Natural killer cell (primary cell): ENCODE data around the gene LYG2. TPM values are rescaled to one million over a fixed set of nuclear protein-coding genes. Genes with fewer than 3 reads are reported as not detected.
"Not testable (repeated sequence)": the region's sequence is repeated elsewhere in the genome, so short reads cannot be mapped to it uniquely, and the experiment has no call there.

Source experiments
- ATAC-seq, 3 donors: fragments of 150-1000 bp in 2 of 3; fragments of 200-7000 bp in 1 of 3; cut with Tn5 transposase; 1 replicate in 1 of 3; 2 replicates in 2 of 3; pipeline ENCODE4 v1.10.0; 2021; ENCODE audit warnings: mild to moderate bottlenecking in 2 of 3, moderate library complexity in 2 of 3
- DNase-seq, 2 donors: peaks; one replicate each; pipeline versions ENCODE4 v3.0.0 to v3.0.0-alpha.2; 2013 to 2021; ENCODE audit warnings: mixed read lengths in 1 of 2
- H3K27ac ChIP-seq: one replicate; pipeline ENCODE4 v1.5.1; 2013; ENCODE audit warnings: mild to moderate bottlenecking, low read length
- H3K27me3 ChIP-seq: one replicate; pipeline ENCODE4 v1.6.1; 2013; ENCODE audit warnings: low read length; ENCODE audit not compliant: control insufficient read depth, insufficient read depth
- H3K36me3 ChIP-seq: one replicate; pipeline ENCODE4 v1.6.1; 2013; ENCODE audit warnings: low read length; ENCODE audit not compliant: control insufficient read depth, insufficient read depth
- H3K4me1 ChIP-seq: one replicate; pipeline ENCODE4 v1.6.1; 2013; ENCODE audit warnings: low read length; ENCODE audit not compliant: control insufficient read depth, insufficient read depth
- H3K4me3 ChIP-seq: one replicate; pipeline ENCODE4 v1.5.1; 2013; ENCODE audit warnings: low read length
- H3K9me3 ChIP-seq: one replicate; pipeline ENCODE4 v1.6.1; 2013; ENCODE audit warnings: low read length; ENCODE audit not compliant: control insufficient read depth, insufficient read depth
- H3K27ac Mint-ChIP-seq, 2 donors: one replicate each; pipeline ENCODE4 v1.8.0; 2022; ENCODE audit warnings: mild to moderate bottlenecking in 2 of 2, mixed read lengths in 2 of 2, moderate library complexity in 1 of 2
- H3K27me3 Mint-ChIP-seq, 2 donors: one replicate each; pipeline ENCODE4 v1.8.0; 2022; ENCODE audit warnings: low read depth in 2 of 2, mixed read lengths in 2 of 2
- H3K36me3 Mint-ChIP-seq: one replicate; pipeline ENCODE4 v1.8.0; 2022; ENCODE audit warnings: mixed read lengths
- H3K4me1 Mint-ChIP-seq, 2 donors: one replicate each; pipeline ENCODE4 v1.8.0; 2022; ENCODE audit warnings: mixed read lengths in 2 of 2
- H3K4me3 Mint-ChIP-seq: one replicate; pipeline ENCODE4 v1.8.0; 2022; ENCODE audit warnings: mild to moderate bottlenecking, moderate library complexity, mixed read lengths
- H3K9me3 Mint-ChIP-seq, 2 donors: one replicate each; pipeline ENCODE4 v1.8.0; 2022; ENCODE audit warnings: mixed read lengths in 2 of 2
- WGBS: methylation state at CpG from one replicate; pipeline ENCODE4 v1.1.7; 2013; ENCODE audit warnings: missing lambda C conversion rate; ENCODE audit not compliant: insufficient coverage; 5-methylcytosine and 5-hydroxymethylcytosine counted together
- intact Hi-C: fragments of 100-400 bp; cut with micrococcal nuclease; formaldehyde crosslinking; loops from one replicate; pipeline ENCODE4 v1.14.2; 2022
- total RNA-seq, 4 donors: library from RNA; stranded (reverse); fragments of 120-200 nt in 1 of 4; gene quantifications; one replicate each; pipeline versions ENCODE4 v1.2.3 to v1.2.4, GENCODE V29; 2013 to 2022
- TF ChIP-seq, protein P1 (sequence below): fragments of 200-600 bp; IDR thresholded peaks from one replicate; pipeline ENCODE4 v1.8.0; 2022; ENCODE audit warnings: antibody characterized with exemption

LYG2 gene
- total RNA-seq, 3 donors from 2014 or later (not counting 1 experiment from before 2014, with no cell fraction given), result not detected

GRCh38 chr2:99238599-99238998 is 16.9 kb downstream of the LYG2 start:
- TF ChIP-seq, protein P1, sequence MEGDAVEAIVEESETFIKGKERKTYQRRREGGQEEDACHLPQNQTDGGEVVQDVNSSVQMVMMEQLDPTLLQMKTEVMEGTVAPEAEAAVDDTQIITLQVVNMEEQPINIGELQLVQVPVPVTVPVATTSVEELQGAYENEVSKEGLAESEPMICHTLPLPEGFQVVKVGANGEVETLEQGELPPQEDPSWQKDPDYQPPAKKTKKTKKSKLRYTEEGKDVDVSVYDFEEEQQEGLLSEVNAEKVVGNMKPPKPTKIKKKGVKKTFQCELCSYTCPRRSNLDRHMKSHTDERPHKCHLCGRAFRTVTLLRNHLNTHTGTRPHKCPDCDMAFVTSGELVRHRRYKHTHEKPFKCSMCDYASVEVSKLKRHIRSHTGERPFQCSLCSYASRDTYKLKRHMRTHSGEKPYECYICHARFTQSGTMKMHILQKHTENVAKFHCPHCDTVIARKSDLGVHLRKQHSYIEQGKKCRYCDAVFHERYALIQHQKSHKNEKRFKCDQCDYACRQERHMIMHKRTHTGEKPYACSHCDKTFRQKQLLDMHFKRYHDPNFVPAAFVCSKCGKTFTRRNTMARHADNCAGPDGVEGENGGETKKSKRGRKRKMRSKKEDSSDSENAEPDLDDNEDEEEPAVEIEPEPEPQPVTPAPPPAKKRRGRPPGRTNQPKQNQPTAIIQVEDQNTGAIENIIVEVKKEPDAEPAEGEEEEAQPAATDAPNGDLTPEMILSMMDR, result no peak
- no peaks in the 10 kb centered on the region for H3K4me1 ChIP-seq

DNA sequence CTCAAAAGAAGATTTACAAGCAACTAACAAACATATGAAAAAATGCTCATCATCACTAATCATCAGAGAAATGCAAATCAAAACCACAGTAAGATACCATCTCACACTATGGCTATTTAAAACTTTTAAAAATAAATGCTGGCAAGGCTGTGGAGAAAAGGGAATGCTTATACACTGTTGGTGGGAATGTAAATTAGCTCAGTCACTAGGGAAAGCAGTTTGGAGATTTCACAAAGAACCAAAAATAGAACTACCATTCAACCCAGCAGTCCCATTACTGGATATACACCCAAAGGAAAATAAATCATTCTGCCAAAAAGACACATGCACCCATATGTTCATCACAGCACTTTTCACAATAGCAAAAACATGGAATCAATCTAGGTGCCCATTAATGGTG is 22.3 kb downstream of the LYG2 start:
- H3K27me3 ChIP-seq, H3K27me3 Mint-ChIP-seq, H3K9me3 ChIP-seq, H3K4me3 Mint-ChIP-seq, H3K4me1 Mint-ChIP-seq, H3K36me3 ChIP-seq, H3K27ac ChIP-seq, H3K4me3 ChIP-seq, intact Hi-C loops, ATAC-seq, DNase-seq, H3K27ac Mint-ChIP-seq, H3K4me1 ChIP-seq: not testable (repeated sequence)
- Mint-ChIP-seq H3K36me3 (peaks cover 11% of the 10 kb centered on the region), H3K9me3 (peaks cover 0 to 12% of the 10 kb centered on the region in 2 donors)

More at GRCh38 chr2:99238599-99238998, 16.9 kb downstream of the LYG2 start:
- no peaks in the 10 kb centered on the region for H3K4me1 Mint-ChIP-seq
- Histone ChIP-seq H3K36me3 (no peaks in the 10 kb centered on the region), H3K27me3 (no peaks in the 10 kb centered on the region), H3K27ac (no peak overlapping the region), H3K4me3 (no peak overlapping the region), H3K9me3 (no peaks in the 10 kb centered on the region)
- DNase-seq, result no peak
- peaks cover 0 to 5% of the 10 kb centered on the region in 2 donors for H3K9me3 Mint-ChIP-seq
- 96% methylated on average over 6 of the region's 6 CpGs for WGBS
- intact Hi-C loops, result no loop called here
- H3K27me3 Mint-ChIP-seq, result no peaks in the 10 kb centered on the region
- ATAC-seq, result no peak
- H3K36me3 Mint-ChIP-seq, result no peaks in the 10 kb centered on the region
- no peak overlapping the region for H3K27ac Mint-ChIP-seq
- no peak overlapping the region for H3K4me3 Mint-ChIP-seq

- intact Hi-C loops, result no loop called here
- Mint-ChIP-seq H3K27me3 (no peaks in the 10 kb centered on the region), H3K36me3 (no peaks in the 10 kb centered on the region), H3K4me1 (no peaks in the 10 kb centered on the region), H3K27ac (no peak overlapping the region), H3K9me3 (no peaks in the 10 kb centered on the region), H3K4me3 (no peak overlapping the region)
- ATAC-seq, result no peak
- DNase-seq, result no peak
- no peaks in the 10 kb centered on the region for H3K9me3 ChIP-seq
- no peaks in the 10 kb centered on the region for H3K36me3 ChIP-seq
- no peaks in the 10 kb centered on the region for H3K27me3 ChIP-seq
- H3K4me3 ChIP-seq, result no peak overlapping the region
- no peak overlapping the region for H3K27ac ChIP-seq
- TF ChIP-seq, protein P1, result no peak
- WGBS, result 87% methylated on average over 4 of the region's 4 CpGs
- H3K4me1 ChIP-seq, result no peaks in the 10 kb centered on the region
Measured at GRCh38 chr2:99217929-99218501, 37.5 kb downstream of the LYG2 start.

DNA sequence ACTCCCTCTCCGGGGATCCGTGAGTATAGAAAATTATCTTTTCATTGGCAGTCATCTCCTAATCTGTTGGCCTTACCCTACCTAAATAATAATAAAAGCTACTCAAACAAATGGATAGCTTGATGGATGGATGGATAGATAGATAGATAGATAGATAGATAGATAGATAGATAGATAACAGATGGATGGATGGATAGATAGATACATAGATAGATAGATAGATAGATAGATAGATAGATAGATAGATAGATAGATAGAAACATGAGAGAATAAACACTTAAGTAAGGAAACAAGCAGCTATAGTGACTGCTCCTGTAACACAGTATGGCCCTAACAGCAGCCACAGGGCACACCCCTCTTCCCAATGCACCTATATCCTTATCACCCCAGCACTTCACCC is 39.4 kb downstream of the LYG2 start:
- TF ChIP-seq, protein P1, result no peak
- no peaks in the 10 kb centered on the region for H3K9me3 ChIP-seq
- no peak overlapping the region for H3K4me3 ChIP-seq
- no peak overlapping the region for H3K27ac ChIP-seq
- WGBS, result 100% methylated on average over 1 of the region's 2 CpGs
- Mint-ChIP-seq H3K36me3 (no peaks in the 10 kb centered on the region), H3K27me3 (no peaks in the 10 kb centered on the region), H3K27ac (no peak overlapping the region), H3K4me3 (no peak overlapping the region), H3K4me1 (no peaks in the 10 kb centered on the region), H3K9me3 (no peaks in the 10 kb centered on the region)
- H3K27me3 ChIP-seq, result no peaks in the 10 kb centered on the region
- ATAC-seq (no peak), DNase-seq (no peak)
- intact Hi-C loops, result no loop called here
- H3K4me1 ChIP-seq, result no peaks in the 10 kb centered on the region
- no peaks in the 10 kb centered on the region for H3K36me3 ChIP-seq
